COR-L47 (cell line): ENCODE data around the gene SPATA31C1.
"Not testable (repeated sequence)": the region's sequence is repeated elsewhere in the genome, so short reads cannot be mapped to it uniquely, and the experiment has no call there.

Experiments
- DNase-seq: peaks from one replicate; lab custom pipeline; 2025; lab: John Stamatoyannopoulos, UW

The SPATA31C1 gene

DNA sequence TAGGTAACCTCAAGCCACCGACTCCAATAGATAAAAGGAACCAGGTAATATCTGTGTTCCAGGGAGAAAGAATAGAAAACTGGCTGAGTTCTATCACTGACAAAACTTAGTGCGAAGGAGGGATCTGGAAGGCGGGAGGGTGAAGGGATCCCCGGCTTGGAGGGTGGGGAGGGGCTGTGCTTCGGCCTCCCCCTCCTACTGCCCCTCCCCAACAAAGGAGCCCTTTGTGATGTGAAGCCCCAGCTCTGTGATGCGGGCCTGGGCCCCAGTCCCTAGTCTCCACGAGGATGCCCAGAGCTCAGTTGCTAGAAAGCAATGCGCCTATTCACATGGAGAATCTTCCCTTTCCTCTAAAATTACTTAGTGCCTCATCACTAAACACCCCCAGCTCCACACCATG, at the start of gene SPATA31C1:
Gene SPATA31C1, plus strand, starts transcription at position 301 of the 400 bp plus-strand sequence.
- DNase-seq, result not testable (repeated sequence)

DNA sequence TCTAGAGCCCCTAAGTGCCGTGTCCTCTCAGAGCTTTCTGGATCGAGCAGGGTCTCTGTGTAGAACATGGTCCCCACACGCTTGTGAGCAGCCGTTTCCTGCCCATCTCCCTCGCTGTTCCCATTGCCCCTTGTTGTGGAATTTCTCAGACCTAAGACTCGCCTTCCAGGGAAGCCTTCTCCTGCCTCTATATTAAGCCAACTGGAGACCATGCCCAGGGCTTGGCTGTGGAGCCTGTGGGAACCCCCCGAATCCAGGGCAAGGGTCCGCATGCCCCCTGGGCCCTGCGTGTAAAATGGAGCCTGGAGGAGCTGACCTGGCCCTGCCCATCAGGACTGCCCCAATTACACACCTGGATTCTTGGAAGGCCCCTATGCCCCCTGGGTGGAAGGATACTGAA, 49.6 kb upstream of the SPATA31C1 start:
- DNase-seq, result no peak

DNA sequence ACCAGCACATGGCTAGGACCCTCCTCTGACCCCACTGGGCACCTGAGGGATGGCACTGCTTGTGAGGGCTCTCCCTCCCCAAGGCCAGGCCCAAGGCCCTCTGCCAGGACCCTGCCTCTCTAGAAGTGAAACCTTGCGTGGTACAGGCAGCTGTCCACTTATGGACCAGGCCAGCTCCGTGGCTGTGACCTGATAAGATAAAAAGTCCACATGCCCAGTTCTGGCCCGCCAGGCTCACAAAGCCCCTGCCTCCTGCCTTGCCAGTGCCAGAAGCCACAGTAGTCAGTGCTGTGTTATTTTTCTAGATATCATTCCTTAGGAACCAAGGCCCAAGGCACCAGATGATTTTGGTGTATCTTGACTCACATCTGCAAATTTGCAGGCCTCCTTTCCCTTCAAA, 49.1 kb upstream of the SPATA31C1 start:
- no peak for DNase-seq

DNA sequence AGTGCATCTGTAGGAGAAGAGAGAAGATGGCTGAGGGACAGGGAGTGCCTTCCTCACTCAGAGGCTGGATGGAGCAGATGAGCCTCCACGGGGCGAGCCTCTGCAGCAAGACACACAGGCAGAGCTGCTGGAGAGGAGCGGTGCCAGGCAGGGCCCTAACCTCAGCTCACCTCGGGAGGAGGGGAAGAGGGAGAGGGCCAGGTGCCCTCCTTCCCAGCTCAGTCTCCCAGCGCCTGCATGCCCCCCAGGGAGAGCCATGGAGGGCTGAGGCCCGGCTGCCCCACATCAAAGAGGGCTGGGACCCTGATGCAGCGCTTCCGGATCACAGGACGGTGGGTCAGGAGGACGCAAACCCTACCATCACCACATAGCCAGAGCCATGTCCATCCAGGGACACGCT, 48.7 kb upstream of the SPATA31C1 start:
- DNase-seq, result no peak

DNA sequence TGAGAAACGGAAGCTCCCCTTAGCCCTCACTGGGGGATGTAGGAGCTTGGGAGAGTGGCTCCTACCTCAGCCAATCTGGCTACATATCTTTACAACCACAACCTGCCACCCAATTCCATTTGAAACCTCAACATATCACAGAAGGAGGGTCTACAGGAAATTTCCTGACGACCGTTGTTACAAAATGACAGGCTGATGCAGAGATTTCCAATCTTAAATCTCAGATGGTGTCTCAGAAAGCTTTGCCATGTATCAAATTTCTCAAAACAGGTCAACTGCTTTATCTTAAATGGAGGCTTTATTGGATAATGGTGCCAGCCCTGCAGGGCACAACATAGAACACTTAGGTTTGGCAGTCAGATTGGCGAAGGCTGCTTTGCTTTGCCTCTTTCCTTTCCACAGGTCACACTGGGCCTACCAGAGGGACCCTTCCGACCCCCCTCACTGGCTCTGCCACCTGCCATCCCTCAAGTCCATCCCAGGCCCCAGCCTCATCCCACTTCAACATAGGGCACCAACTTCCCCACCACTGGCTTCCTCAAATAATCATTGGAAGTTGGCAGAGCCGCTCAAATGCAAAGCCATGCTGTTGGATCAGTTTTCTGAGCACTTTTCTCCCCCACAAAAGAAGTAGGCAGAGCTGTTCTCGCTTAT, 46.2 kb upstream of the SPATA31C1 start:
- DNase-seq, result no peak

DNA sequence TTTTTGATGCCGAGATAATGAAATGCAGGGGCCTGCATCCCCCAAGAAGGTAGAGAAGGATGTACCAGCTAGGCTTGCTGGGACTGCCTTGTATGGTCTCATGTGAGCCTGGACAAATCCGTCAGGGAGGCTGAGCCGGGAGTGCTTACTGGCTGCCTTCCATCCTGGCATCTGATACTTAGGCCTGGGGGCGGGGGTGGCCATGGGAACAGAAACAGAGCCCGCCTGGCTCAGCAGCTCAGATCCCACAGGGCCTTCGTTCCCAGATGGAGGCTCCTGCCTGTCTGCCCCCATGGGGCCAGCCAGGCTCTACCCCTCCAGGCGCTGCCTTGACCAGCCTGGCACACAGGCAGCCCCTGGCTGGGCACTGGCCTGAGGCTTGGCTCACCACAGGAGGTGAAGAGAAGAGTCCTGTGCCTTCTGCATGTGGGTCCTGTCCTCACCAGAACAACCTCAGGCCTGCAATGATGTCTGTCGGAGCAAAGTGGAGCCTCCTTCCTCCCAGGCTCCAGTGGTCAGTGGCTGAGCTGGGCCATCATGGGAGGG, 45.6 kb upstream of the SPATA31C1 start:
- no peak for DNase-seq

DNA sequence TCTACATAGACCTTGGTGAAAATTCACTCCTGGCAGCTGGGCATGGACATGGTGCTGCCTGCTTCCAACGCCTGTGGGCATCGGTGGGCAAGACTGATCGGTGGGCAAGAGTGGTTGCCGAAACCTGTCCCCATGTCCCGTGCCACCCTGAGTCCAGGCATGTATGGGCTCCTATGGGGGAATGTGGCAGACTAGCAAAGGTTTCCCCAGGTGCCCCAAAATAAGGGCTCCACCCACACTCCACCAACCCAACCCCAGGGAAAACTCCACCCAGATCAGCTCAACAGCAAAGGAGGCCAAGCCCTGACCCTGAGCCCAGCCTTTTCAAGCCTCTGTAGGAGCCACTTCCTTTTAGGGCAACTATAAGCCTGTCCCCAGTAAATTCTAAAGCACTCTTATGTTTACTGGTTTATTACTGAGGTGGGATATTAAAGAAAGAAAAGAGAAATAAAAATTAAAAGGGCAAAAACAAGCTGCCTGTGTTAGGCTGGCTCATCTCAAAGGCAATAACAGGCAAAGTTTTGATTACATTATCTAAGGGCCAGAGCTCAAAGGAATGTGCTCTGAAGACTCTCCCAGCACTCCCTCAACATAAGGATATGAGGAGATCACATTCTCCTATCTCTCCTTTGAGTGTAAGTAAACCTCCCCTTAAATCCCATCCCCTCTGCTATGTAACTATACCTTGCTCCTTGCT, 44.0 kb upstream of the SPATA31C1 start:
- DNase-seq, result no peak

DNA sequence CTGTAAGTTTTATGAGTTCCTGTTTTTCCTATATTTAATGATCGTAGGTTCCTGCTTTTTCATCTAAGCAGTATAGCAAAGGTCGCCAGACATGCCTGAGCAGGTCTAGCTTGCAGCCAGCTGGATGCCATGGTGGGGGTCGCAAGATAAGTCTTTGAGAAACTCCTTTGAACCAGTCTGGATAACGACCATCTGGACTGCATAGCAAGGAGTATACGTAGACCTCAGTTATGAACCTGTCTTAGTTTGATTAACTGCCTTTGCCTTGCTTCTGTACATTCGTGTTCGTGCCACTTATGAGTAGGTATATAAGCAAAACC, 43.5 kb upstream of the SPATA31C1 start:
- DNase-seq, result no peak

DNA sequence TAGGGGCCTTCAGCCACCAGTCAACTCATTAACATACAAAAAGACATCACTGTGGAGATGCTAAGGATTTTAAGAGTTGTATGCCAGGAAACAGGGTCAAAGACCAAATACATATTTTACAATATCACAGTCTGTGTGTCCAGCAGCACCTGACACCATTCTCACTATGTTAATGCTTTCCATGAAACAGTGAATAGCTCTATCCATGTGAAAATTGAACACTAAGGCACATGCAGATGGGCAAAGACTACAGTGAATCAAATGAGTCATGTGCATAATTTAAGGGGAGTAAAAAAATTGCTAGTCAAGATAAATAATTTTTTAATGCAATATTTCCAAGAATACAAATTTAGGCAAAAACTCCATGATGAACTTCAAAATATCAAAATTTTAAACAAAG, 42.7 kb upstream of the SPATA31C1 start:
- no peak for DNase-seq

DNA sequence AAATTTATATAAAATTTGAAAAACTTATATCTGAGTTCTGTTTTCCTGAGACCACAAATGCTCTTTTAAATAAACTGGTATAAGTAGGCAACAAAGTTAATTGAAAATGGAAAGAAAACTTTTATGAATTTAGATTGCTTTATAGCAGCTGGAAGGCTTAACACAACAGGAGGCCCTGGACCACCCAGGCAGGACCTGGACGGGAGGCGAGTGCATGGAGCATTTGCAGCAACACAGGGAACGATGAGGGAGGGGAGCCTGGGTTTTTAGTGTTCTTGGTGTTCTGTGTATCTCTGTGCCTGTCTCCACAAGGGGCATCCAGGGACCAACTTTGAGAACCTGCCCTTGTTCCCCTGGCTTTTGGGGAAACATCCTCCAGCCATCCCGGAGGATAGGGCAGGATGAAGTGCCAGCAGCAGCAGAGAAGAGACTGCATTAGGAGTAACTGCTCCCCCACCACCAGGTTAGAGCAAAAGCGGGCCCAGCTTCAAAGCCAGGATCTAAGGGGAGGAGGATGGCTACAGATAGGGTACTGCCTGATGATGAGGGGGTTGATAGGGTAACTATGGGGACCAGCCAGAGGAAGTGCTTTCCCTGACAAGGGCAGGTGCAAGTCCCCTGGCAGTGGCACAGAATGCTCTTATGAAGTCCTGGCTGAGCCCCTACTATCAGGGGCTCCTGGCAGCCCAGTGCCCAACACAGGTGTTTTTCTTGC, 41.8 kb upstream of the SPATA31C1 start:
- no peak for DNase-seq

DNA sequence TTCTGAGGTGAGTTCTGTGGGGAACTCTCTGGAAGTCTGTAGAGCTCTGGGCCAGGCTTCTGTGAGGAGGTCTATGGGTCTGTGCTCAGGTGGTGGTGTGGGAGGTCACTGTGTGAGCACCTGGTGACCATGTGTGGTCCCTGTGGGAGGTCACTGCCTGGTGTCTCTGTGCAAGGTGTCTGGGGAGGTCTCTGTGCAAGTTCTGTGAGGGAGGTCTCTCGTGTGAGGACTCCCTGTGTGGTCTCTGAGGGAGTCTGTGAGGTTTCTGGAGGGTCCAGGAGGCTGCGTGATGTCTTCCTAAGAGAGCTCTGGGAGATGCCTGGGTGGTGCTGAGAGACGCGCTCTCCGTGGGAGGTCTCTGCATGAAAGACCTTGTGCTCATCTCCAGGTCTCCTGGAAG, 41.1 kb upstream of the SPATA31C1 start:
- DNase-seq, result no peak

DNA sequence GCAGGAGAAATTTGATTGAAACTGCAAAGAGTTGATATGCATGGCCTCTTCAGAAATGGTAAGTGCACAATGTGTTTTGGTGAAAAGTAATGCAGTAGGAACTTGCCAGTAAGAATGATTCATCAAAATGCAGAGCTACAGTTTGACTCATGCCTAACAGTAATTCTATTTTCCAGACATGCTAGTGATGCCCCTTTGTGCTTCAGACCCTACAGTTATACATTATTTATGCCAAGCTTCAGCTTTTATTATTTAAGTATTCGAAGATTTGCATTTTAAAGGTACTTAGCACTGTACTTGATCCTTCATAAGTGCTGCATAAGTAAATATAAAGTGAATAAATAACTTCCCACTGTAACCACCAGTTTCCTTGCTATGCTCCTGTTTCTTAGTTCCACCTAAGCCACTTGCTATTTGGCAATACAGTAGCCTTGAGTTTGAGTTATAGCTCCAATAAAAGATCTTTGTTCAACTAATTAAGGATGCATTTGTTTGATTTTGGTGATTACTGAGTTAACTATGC, 38.7 kb upstream of the SPATA31C1 start:
- no peak for DNase-seq

DNA sequence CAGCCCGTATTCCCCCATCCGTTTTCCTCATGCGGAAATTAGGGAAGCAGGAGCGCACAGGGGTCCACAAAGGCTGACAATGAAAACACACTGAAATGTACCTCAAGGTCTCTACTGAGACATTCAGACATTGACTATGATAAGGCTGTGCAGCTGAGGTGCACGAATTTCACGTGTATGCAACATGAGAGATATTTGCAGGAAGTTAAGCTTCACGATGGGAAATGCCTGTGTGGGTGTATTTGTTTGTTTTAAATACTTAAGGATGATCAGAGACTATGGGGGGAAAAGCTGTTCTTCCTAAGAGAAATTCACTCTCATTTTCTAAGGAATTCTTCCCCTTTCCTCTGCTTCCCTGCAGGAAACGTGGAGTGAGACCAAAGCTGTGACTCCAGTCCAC, 37.6 kb upstream of the SPATA31C1 start:
- DNase-seq, result no peak

DNA sequence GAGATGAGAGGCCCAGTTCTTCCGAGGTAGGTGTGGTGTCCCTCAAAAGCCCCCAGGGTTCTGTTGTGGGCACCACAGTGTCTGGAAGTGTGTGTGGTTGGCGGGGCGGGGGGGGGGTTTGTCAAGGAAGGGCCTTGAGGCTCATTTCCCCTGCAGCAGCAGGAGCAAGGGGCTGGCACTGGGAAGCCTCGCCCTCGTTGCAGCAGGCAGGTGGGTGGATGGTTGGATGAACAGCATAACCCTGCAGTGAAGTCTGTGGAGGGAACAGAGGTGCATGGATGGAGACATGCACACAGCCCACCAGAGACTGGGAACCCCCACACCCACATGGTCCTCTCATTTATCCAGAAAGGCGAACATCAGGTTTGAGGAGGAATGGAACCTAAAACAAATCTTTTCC, 37.1 kb upstream of the SPATA31C1 start:
- DNase-seq, result no peak

DNA sequence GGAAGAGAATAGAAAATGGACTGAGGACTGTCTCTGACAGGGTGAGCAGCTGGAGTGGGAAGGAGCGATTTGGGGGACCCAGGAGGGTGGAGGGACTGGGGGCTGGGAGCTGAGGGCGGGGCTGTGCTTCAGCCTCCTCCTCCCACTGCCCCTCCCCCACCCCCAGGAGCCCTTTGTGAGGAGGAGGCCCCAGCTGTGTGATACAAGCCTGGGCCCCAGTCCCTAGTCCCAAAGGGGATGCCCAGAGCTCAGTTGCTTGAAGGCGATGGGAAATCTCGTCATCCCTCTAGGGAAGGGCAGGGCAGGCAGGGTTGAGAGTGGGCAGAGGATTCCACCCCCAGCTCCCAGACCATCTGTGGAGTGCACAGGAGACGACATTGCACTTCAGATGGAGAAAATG, 35.1 kb upstream of the SPATA31C1 start, which contains the start of gene SPATA31E1:
Gene SPATA31E1, plus strand, starts transcription at position 251 of the 400 bp plus-strand sequence. Its CDS starts 15 bp downstream, at position 266.
- no peak for DNase-seq

DNA sequence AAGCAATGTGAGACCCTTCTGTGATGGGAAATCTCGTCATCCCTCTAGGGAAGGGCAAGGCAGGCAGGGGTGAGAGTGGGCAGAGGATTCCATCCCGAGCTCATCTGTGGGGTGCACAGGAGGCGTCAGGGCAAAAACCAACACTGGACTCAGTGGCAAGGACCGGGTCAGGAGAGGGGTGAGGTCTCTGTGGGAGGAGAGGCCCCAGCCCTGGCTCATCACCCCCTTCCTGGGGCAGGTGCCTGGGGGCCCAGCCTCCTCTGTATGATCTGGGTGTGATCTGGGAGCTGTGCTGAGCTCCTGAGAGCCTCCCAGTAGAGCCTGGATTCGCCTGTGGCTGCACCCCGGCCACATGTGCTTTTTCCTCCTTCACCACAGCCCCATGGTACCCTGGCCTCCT, 34.5 kb upstream of the SPATA31C1 start:
- no peak for DNase-seq

DNA sequence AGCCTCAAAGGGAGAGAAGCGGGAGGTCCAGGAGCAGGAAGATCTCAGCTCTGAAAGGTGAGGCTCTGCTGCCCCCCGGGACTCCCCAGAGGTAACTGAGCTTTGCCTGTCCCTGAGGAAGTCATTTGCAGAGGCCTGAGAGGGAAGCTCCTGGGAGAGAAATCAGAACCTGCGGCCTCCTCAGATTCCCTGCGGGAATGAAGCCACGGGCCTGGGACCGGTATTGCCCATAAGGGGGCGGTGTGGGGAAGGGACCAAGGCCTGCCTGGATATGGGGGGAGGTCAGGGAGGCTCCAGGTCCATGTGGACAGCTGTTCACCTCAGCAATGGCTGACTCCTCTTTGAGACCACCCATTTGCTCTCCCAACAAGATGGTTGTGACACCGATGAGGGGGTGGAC, 33.8 kb upstream of the SPATA31C1 start:
- no peak for DNase-seq

DNA sequence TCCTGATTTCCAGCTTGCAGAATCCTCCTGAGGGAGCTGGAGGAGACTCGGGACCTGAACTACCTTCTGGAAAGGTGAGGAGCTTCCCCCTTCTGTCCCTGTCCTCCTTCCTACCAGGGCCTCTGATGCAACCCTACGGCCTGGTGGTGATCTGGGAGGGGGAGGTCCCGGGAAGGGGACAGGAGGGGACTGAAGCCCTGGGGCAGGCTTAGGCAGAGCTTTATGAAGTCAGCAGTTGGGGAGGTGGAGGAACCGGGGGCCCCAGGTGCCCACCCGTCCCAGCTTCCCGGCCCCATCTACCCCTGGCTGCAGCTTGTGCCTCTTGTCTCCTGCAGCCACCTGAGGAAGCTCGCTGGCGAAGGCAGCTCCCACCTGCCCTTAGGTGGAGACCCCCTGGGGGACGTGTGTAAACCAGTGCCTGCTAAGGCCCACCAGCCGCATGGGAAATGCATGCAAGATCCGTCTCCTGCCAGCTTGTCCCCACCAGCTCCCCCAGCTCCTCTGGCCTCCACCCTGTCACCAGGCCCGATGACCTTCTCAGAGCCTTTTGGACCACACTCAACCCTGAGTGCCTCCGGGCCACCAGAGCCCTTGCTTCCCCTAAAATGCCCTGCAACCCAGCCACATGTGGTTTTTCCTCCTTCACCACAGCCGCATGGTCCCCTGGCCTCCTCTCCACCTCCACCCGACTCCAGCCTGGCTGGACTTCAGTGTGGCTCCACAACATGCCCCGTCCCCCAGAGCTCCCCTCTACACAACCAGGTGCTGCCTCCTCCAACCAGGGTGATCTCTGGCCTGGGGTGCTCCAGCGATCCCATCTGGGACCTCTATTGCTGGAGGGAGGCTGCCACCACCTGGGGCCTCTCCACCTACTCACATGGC, 32.9 kb upstream of the SPATA31C1 start:
- DNase-seq, result no peak

DNA sequence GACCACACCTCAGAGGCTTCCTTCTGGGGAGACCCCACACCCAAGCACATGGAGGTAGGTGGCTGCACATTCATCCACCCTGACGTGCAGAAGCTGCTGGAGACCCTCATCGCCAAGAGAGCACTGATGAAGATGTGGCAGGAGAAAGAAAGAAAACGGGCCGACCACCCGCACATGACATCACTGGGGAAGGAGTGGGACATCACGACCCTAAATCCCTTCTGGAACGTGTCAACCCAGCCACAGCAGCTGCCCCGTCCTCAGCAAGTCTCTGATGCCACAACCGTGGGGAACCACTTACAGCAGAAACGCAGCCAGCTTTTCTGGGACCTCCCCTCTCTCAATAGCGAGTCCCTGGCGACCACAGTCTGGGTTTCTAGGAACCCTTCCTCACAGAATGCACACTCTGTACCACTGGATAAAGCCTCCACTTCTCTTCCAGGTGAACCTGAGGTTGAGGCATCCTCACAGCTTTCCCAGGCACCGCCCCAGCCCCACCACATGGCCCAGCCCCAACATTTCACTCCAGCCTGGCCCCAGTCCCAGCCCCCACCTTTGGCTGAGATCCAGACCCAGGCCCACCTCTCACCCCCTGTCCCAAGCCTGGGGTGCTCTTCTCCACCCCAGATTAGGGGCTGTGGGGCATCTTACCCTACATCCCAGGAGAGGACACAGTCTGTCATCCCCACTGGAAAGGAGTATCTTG, 32.1 kb upstream of the SPATA31C1 start:
- no peak for DNase-seq

DNA sequence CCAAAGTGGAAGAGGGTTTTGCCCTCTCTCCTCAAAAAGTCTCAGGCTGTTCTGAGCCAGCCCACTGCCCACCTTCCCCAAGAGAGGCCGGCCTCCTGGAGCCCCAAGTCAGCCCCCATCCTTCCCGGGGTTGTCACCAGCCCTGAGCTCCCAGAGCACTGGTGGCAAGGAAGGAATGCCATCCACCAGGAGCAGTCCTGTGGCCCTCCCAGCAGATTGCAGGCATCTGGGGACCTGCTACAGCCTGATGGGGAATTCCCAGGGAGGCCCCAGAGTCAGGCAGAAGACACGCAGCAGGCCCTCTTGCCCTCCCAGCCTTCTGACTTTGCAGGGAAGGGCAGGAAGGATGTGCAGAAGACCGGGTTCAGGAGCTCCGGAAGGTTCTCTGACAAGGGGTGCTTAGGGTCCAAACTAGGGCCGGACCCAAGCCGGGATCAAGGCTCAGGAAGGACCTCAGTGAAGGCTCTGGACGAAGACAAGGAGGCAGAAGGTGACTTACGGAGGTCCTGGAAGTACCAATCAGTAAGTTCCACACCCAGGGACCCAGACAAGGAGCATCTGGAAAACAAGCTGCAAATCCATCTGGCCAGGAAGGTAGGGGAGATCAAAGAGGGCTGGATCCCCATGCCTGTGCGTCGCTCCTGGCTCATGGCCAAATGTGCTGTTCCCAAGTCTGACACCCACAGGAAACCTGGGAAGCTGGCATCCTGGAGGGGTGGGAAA, 31.4 kb upstream of the SPATA31C1 start:
- DNase-seq, result no peak
